DMS153 treated with DMSO at 0.1 percent for 48 hours (cell line): ENCODE results near the gene OPALIN.
A peak's percentile ranks its signal among the peaks of the same experiment; 100 is the strongest.

ENCODE experiments used
- DNase-seq: peaks from one replicate; lab custom pipeline; 2025; ENCODE audit not compliant: unreplicated experiment; lab: John Stamatoyannopoulos, UW

The OPALIN gene, protein sequence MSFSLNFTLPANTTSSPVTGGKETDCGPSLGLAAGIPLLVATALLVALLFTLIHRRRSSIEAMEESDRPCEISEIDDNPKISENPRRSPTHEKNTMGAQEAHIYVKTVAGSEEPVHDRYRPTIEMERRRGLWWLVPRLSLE

GRCh38 chr10:96358851-96359540 is at the start of gene OPALIN:
Gene OPALIN (minus strand): TSS chr10:96359002. CDS start chr10:96358896, 106 bp downstream.
- DNase-seq: no peak

GRCh38 chr10:96408201-96408600 is 49.4 kb upstream of the OPALIN start:
- DNase-seq: no peak

DNA sequence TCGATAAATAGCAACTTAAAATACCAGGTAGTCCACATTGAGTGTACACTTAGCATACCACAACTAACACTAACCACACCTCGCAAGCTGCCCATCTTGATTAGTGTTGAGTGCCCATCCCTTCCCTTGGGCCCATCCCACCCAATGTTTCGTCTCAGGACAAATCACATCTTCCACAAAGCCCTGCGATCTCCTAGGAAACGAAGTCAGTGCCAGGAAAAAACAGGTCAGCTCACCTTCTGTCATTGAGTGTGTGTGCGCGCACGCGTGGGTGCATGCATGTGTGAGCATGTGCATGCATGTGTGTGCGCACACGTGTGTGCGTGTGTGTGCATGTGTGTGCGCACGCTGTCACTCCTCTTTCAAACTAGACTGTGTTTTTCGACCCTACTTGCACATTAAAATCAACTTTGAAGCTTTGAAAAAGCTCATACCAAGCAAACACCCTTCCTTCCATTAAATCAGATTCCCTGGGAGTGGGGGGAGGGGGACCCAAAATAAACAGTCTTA is 48.8 kb upstream of the OPALIN start:
- DNase-seq: no peak

DNA sequence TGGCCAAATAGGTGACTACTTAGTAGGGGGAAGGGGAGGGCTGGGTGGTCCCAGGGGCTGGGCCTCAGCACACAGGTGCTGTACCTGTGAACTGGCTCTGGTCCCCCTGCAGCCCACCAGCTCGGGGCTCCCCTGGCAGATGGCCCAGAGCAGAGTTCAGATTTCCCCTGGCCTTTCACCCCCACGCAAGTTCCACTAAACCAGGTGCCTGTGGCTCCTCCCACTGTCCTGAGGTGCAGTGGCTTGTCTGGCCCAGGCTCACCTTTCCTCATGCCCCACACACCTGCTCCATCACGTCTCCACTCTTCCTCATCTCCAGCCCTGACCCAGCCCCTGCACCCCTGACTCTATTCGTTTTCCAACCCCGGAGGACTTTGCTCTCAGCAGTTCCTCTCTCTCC is 47.3 kb upstream of the OPALIN start:
- no peak for DNase-seq

- DNase-seq: no peak
Observed at GRCh38 chr10:96402417-96403305, 43.9 kb upstream of the OPALIN start.

DNA sequence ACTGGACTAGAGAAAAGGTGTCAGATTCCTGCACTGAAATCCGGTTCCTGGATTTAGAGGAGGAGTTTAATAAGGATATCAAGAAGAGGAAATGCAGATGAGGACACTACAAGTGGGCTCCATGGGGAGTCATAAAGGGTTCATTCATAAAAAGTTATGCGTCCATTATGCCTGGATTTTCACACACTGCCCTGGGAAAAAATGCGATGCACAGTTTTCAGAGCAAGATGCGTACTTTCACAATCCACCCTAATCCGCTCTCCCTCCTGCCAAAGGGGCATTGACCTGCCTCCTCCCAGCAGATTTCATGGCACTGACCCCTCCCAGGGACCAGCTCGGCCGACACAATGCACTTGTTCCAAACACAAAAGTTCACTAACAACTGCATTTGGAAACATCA is 42.2 kb upstream of the OPALIN start:
- DNase-seq: no peak

DNA sequence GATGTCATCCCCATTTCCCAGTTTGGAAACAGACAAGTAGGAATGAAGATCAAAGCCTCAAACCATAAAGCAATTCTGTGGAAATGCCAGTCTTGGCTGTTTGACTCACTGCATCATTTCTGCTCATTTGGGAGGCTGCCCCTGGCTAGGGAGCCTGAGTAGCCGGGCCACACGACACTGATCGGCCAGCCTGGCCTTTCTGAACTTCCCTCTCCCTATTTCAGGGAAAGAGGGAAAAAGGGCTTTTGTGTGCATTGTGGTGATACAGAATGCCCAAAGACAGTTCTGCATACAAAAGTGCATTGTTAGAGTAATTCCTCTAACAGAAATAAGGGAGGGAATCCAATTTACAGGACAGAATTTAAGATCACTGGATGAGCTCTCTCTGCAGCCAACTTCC is 41.7 kb upstream of the OPALIN start:
- no peak for DNase-seq

GRCh38 chr10:96397902-96398301 is 39.1 kb upstream of the OPALIN start:
- no peak for DNase-seq

DNA sequence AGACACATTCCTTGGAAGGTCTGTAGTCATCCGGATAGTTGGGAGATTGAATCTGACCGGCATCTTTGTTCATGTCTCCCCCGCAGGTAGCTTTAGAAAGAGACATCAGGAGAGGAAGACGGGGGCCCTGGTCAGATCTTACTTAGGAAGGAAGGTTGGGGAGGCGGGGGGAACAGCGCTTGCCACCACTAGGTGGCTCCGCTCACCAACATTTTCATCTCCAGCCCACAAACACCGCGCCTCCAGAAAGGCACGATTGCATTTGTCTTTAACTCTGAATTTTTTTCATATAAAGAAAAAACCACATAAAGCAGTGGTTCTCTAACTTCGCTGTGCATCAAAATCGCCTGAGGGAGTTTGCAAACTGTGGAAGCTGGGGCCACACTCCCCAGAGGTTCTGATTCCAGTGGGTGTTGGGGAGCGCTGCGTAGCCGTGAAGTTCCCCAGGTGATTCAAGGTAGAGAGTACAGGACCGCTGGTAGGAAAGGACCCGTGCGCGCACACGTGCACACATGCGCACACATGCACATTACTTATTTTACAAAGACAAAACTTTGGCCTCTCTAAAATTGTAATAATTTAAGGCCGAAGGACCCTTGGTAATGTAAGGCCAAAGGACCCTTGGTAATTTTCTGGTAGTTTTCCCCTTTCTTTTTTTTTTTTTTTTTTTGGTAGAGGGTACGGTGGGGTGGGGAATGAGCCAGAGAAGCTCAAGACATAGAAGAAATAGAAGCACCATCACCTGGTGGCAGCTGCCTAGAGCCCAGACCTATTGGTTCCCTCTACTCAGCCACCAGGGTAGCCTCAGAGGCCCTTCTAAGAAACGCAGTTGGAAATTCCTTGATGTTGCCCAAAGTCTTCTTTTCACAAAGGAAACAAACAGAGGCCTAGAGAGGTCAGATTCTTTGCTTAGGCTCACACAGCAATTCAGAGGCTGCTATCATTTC is 37.4 kb upstream of the OPALIN start:
- DNase-seq: peak; percentile 44

- no peak for DNase-seq
Observed at GRCh38 chr10:96390460-96390864, 31.7 kb upstream of the OPALIN start.

- DNase-seq: no peak
Observed at GRCh38 chr10:96389785-96390184, 31.0 kb upstream of the OPALIN start.

- DNase-seq: no peak
Observed at GRCh38 chr10:96387601-96388000, 28.8 kb upstream of the OPALIN start.

DNA sequence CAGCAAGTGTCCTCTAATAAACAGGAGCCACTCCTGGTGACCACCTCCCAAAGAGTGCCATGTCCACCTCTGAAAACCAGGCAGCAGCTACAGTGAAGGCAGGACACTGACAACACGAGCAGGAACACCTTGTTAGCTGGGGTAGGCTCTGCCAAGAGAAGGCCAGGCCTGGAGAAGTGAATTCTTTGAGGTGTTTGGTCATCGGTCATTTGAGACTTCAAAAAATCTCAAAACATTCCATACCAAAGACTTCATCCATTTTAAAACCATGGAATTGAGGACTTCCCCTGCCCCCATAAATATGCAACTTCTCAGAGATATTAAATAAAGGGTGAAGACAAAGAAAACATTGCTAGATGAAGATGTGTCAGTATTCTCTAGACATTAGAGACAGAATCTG is 28.4 kb upstream of the OPALIN start:
- no peak for DNase-seq

GRCh38 chr10:96384506-96384905 is 25.7 kb upstream of the OPALIN start:
- no peak for DNase-seq

DNA sequence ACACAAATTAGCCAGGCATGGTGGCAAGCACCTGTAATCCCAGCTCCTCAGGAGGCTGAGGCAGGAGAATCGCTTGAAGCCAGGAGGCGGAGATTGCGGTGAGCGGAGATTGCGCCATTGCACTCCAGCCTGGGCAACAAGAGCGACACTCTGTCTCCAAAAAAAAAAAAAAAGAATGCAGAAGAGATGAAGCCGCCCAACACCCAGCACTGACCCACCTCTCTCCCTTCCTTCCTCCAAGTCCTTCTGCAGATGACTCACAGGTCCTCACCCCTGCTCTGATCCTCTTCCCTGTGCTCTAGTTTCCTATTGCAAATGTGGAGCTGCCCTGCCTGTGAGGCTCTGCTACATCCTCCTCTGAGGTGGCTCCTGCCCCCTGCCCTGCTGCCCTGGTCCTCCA is 22.0 kb upstream of the OPALIN start:
- DNase-seq: no peak

GRCh38 chr10:96379758-96380157 is 21.0 kb upstream of the OPALIN start:
- no peak for DNase-seq

- DNase-seq: no peak
Observed at GRCh38 chr10:96378741-96379140, 19.9 kb upstream of the OPALIN start.

DNA sequence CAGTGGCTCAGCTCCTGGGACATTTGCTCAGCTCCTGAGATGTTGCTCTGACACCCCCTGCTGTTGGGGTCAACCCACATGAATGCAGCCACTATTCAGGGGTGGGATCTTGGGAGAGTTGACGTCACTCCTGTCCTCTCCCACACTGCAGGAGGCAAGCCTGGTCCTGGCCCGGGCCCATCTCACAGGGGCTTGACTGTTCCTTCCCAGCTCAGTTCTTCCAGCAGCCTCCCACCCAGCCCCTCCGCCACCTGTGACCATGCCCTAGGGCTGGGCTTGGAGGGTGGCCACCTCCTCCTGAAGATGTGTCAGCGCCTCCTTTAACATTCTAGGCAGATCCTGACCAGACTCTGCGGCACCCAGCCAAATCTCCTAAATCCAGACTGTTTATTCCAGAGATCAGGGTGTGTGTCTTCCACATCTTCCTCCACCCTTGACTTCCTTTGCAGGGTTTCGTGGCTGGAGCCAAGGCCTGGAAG is 19.1 kb upstream of the OPALIN start:
- no peak for DNase-seq

DNA sequence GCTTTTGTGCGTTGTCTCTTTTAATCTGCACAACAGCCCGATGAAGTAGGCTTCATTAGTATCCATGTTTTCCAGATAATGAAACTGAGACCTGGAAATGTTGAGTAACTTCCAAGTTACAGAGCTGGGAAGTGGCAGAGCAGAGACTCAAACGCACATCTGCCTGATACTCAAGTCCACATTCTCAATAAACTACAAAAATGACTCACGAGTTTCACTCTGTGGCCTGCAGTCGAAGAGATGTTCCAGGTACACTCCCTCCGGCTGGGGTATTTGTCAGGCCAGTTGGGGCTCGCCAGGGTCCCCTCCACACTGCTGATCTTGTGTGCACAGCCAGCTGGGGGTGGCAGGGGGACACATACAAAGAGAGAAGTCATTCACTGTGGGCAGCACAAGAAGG is 17.7 kb upstream of the OPALIN start:
- DNase-seq: no peak

- DNase-seq: peak; percentile 68
Observed at GRCh38 chr10:96374985-96375830, 16.4 kb upstream of the OPALIN start.
